OCI-LY7 (cell line): ENCODE data around the gene THPO. TPM values are rescaled to one million over a fixed set of nuclear protein-coding genes. Genes with fewer than 3 reads are reported as not detected.

Experiments
- BruUV-seq: library from RNA; stranded (reverse); fragments of 400-500 nt; replicated peaks from 2 replicates; lab custom pipeline; 2021; lab: Mats Ljungman, UMichigan
- CTCF ChIA-PET: fragments of 300-600 bp; sonication (Branson Sonifier 250); formaldehyde crosslinking; loops from one replicate; lab custom pipeline; 2022; ENCODE audit warnings: antibody characterized with exemption; ENCODE audit not compliant: unreplicated experiment; lab: Charles Lee
- POLR2A ChIA-PET: fragments of 300-600 bp; sonication (Branson Sonifier 250); formaldehyde crosslinking; loops from one replicate; lab custom pipeline; 2022; ENCODE audit warnings: antibody characterized with exemption; lab: Charles Lee
- DNase-seq: peaks from one replicate; pipeline ENCODE4 v3.0.0-alpha.2; 2015; ENCODE audit warnings: low spot score
- H2AFZ ChIP-seq: fragments of 200-600 bp; sonication (generic), shearing (Covaris generic); 2 replicates; pipeline ENCODE4 v1.6.1; 2014; ENCODE audit warnings: mild to moderate bottlenecking, antibody characterized with exemption, low read length, moderate library complexity
- H3K27ac ChIP-seq: fragments of 200-600 bp; sonication (generic); 2 replicates; pipeline ENCODE4 v1.5.1; 2014; ENCODE audit warnings: mixed run types, low read depth, mild to moderate bottlenecking, moderate library complexity, low read length, inconsistent platforms; ENCODE audit not compliant: poor library complexity, severe bottlenecking
- H3K36me3 ChIP-seq: fragments of 200-600 bp; sonication (generic); 2 replicates; pipeline ENCODE4 v1.6.1; 2014; ENCODE audit warnings: mild to moderate bottlenecking, antibody characterized with exemption, low read length, moderate library complexity, mixed read lengths; ENCODE audit not compliant: insufficient read depth
- H3K4me1 ChIP-seq: fragments of 200-600 bp; sonication (generic); 2 replicates; pipeline ENCODE4 v1.5.1; 2014; ENCODE audit warnings: mild to moderate bottlenecking, low read length; ENCODE audit not compliant: insufficient read depth, poor library complexity, severe bottlenecking
- H3K4me2 ChIP-seq: fragments of 200-600 bp; sonication (generic); 2 replicates; pipeline ENCODE4 v1.6.1; 2014; ENCODE audit warnings: mild to moderate bottlenecking, low read length
- H3K4me3 ChIP-seq: fragments of 200-600 bp; sonication (generic); 2 replicates; pipeline ENCODE4 v1.5.1; 2014; ENCODE audit warnings: mild to moderate bottlenecking, low read depth, low read length; ENCODE audit not compliant: poor library complexity, severe bottlenecking
- H3K79me2 ChIP-seq: fragments of 200-600 bp; sonication (generic); 2 replicates; pipeline ENCODE4 v1.6.1; 2016; ENCODE audit warnings: low read depth, mild to moderate bottlenecking, low read length, moderate library complexity, mixed read lengths; ENCODE audit not compliant: insufficient read depth
- H3K9me2 ChIP-seq: fragments of 200-600 bp; sonication (generic); 2 replicates; pipeline ENCODE4 v1.6.1; 2016; ENCODE audit warnings: mild to moderate bottlenecking, low read length, mixed read lengths; ENCODE audit not compliant: insufficient read depth
- H3K9me3 ChIP-seq: fragments of 200-600 bp; sonication (generic); 2 replicates; pipeline ENCODE4 v1.6.1; 2014; ENCODE audit warnings: mild to moderate bottlenecking, mixed run types, low read length, mixed read lengths
- H4K20me1 ChIP-seq: fragments of 200-600 bp; sonication (generic); 2 replicates; pipeline ENCODE4 v1.6.1; 2014; ENCODE audit warnings: mild to moderate bottlenecking, antibody characterized with exemption, low read length, moderate library complexity, mixed read lengths; ENCODE audit not compliant: insufficient read depth
- CTCF ChIP-seq: fragments of 200-600 bp; sonication (generic); conservative IDR thresholded peaks from 2 replicates; pipeline ENCODE4 v1.5.1; 2014; ENCODE audit warnings: mild to moderate bottlenecking, antibody characterized with exemption, low read length, moderate library complexity, mixed read lengths
- EZH2phosphoT487 ChIP-seq: fragments of 200-600 bp; sonication (generic); IDR thresholded peaks from 2 replicates; pipeline ENCODE4 v1.6.1; 2018; ENCODE audit warnings: low read depth, borderline replicate concordance, mild to moderate bottlenecking, mixed run types, antibody characterized with exemption, low read length, moderate library complexity, mixed read lengths
- intact Hi-C: fragments of 100-400 bp; cut with micrococcal nuclease; formaldehyde crosslinking; loops from one replicate; pipeline ENCODE4 v1.10.0; 2022; ENCODE audit not compliant: unreplicated experiment
- total RNA-seq, 2 experiments: library from RNA; depleted of rRNA in 1 of 2; stranded (reverse); fragments of >200 nt in 1 of 2; shearing (Covaris generic) in 1 of 2; gene quantifications; 2 replicates each; pipeline ENCODE4 v1.2.3, GENCODE V29; 2014 to 2022

THPO gene
- total RNA-seq, 2 experiments from 2014 or later = not detected

- intact Hi-C loops = no loop called here
These were observed 4.6 kb downstream of the THPO start for GRCh38 chr3:184373422-184373821.

DNA sequence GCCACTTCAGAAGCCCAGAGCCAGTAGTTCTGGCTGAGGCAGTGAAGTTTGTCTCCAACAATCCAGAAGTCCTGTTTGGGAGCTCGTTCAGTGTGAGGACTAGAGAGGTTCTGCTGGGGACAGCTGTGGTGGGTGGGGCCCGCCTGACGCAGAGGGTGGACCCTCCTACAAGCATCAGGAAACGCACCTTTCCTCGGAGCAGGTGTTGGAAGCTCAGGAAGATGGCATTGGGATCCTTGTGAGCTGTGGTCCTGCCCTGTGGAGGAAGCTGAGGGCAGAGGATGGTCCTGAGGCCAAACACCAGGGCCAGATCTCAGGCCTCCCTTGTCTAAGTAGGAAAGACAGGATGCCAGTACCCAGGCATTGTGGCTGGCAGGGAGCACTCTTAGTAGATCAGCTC lies 5.1 kb downstream of the THPO start:
- Histone ChIP-seq H3K4me1 (peaks cover 15% of the 10 kb centered on the region), H3K79me2 (no peaks in the 10 kb centered on the region), H3K9me3 (no peaks in the 10 kb centered on the region), H3K9me2 (no peaks in the 10 kb centered on the region), H3K4me3 (no peak overlapping the region), H4K20me1 (no peaks in the 10 kb centered on the region), H3K27ac (no peak overlapping the region), H3K4me2 (no peak overlapping the region), H3K36me3 (peaks cover 23% of the 10 kb centered on the region), H2AFZ (no peak overlapping the region)
- TF ChIP-seq CTCF = no peak
- no peak for TF ChIP-seq EZH2phosphoT487
- intact Hi-C loops = no loop called here
- ChIA-PET POLR2A (no interaction called here), CTCF (interaction anchor here (2.0 kb wide), 1 partner anchor 141 kb away, joined by 9 read pairs; no protein-coding TSS in a partner anchor)
- BruUV-seq = no TSS peak
- DNase-seq = no peak

More at GRCh38 chr3:184373422-184373821, 4.6 kb downstream of the THPO start:
- Histone ChIP-seq H3K4me3 (no peak overlapping the region), H3K27ac (no peak overlapping the region), H4K20me1 (no peaks in the 10 kb centered on the region), H3K36me3 (peaks cover 18% of the 10 kb centered on the region), H3K4me1 (peaks cover 15% of the 10 kb centered on the region), H3K79me2 (no peaks in the 10 kb centered on the region), H2AFZ (no peak overlapping the region), H3K9me2 (no peaks in the 10 kb centered on the region), H3K4me2 (no peak overlapping the region), H3K9me3 (no peaks in the 10 kb centered on the region)
- BruUV-seq = no TSS peak
- CTCF ChIA-PET = no interaction called here
- POLR2A ChIA-PET = interaction anchor here (0.7 kb wide), 1 partner anchor 170 kb away, joined by 3 read pairs; no protein-coding TSS in a partner anchor
- no peak for DNase-seq
- TF ChIP-seq CTCF = no peak
- no peak for TF ChIP-seq EZH2phosphoT487

DNA sequence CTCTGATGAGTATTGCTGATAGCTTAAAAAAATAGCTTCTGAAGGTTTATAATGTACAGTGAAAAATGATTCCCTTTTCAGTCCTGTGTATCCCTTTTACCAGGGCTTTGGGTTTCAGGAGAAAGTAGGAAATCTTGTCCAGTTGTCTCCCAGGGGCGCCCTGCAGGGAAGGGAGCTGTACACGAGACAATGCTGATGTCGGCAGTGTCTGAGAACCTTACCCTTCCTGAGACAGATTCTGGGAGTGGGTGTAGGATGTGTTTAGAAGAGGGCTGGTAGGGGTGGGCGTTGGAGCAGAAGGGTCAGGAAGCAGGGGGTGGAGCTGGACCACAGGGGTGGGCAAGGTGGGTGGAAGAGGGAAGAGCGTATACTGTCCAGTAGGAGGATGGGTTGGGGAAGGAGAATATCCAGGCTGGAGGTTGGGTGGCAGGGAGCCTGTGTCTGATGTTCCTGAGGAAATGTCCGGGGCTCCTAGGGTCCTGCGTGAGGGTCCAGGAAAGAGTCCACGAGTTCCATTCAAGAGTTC lies 5.6 kb downstream of the THPO start:
- Histone ChIP-seq H3K36me3 (peaks cover 26% of the 10 kb centered on the region), H3K9me2 (no peaks in the 10 kb centered on the region), H3K4me3 (no peak overlapping the region), H3K27ac (no peak overlapping the region), H3K9me3 (no peaks in the 10 kb centered on the region), H2AFZ (no peak overlapping the region), H3K79me2 (no peaks in the 10 kb centered on the region), H3K4me2 (no peak overlapping the region), H4K20me1 (no peaks in the 10 kb centered on the region), H3K4me1 (peaks cover 10% of the 10 kb centered on the region)
- intact Hi-C loops = no loop called here
- BruUV-seq = no TSS peak
- no peak for TF ChIP-seq EZH2phosphoT487
- no peak for TF ChIP-seq CTCF
- ChIA-PET CTCF (interaction anchor here (1.2 to 2.0 kb wide), 2 partner anchors 142 to 169 kb away, joined by 4 to 9 read pairs; no protein-coding TSS in a partner anchor), POLR2A (no interaction called here)
- DNase-seq = no peak
